ENCODE data around the gene BTBD1. TPM values are rescaled to one million over a fixed set of nuclear protein-coding genes. Genes with fewer than 3 reads are reported as not detected.

The BTBD1 gene
- total RNA-seq, 1 experiment from 2014 or later = 80.0 TPM

GRCh38 chr15:83112233-83112955 lies 45.3 kb upstream of the BTBD1 start (continued):
- no peak for TF ChIP-seq YY1 (IDR thresholded peaks at IDR 0.05; ENCODE audit: extremely low read depth, insufficient replicate concordance, low read depth, low read length)
- TF ChIP-seq, protein P1, sequence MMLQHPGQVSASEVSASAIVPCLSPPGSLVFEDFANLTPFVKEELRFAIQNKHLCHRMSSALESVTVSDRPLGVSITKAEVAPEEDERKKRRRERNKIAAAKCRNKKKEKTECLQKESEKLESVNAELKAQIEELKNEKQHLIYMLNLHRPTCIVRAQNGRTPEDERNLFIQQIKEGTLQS (IDR thresholded peaks at IDR 0.05) = no peak
- TF ChIP-seq, protein P2, sequence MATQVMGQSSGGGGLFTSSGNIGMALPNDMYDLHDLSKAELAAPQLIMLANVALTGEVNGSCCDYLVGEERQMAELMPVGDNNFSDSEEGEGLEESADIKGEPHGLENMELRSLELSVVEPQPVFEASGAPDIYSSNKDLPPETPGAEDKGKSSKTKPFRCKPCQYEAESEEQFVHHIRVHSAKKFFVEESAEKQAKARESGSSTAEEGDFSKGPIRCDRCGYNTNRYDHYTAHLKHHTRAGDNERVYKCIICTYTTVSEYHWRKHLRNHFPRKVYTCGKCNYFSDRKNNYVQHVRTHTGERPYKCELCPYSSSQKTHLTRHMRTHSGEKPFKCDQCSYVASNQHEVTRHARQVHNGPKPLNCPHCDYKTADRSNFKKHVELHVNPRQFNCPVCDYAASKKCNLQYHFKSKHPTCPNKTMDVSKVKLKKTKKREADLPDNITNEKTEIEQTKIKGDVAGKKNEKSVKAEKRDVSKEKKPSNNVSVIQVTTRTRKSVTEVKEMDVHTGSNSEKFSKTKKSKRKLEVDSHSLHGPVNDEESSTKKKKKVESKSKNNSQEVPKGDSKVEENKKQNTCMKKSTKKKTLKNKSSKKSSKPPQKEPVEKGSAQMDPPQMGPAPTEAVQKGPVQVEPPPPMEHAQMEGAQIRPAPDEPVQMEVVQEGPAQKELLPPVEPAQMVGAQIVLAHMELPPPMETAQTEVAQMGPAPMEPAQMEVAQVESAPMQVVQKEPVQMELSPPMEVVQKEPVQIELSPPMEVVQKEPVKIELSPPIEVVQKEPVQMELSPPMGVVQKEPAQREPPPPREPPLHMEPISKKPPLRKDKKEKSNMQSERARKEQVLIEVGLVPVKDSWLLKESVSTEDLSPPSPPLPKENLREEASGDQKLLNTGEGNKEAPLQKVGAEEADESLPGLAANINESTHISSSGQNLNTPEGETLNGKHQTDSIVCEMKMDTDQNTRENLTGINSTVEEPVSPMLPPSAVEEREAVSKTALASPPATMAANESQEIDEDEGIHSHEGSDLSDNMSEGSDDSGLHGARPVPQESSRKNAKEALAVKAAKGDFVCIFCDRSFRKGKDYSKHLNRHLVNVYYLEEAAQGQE (IDR thresholded peaks at IDR 0.05; ENCODE audit: low read depth) = no peak
- no peak for TF ChIP-seq POLR2A (IDR thresholded peaks at IDR 0.05; ENCODE audit: borderline replicate concordance, extremely low read depth, insufficient read depth, insufficient read length)
- TF ChIP-seq FOSL1 (IDR thresholded peaks at IDR 0.05; ENCODE audit: low read depth) = no peak
- TF ChIP-seq CBX3 (IDR thresholded peaks at IDR 0.05; ENCODE audit: low read depth) = no peak
- no peak for TF ChIP-seq SIN3A (IDR thresholded peaks at IDR 0.05; ENCODE audit: low read depth)
- no peak for TF ChIP-seq EZH2phosphoT487 (IDR thresholded peaks at IDR 0.05; ENCODE audit: borderline replicate concordance)

DNA sequence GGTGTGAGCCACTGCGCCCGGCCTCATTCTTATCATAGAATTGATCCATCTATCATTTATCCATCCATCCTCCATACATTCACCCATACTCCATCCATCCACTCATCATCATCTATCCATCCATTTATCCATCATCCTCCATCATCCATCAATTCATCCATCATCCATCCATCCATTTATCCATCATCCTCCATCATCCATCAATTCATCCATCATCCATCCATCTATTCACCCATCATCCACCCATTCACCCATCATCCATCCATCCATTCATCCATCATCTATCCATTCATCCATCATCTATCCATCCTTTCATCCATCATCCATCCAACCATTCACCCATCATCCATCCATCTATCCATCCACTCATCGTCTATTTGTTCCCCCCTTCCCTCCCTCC lies 44.1 kb upstream of the BTBD1 start:
- CTCF ChIA-PET = no interaction called here
- ATAC-seq = no peak
- Histone ChIP-seq H3K27ac (ENCODE audit: low read depth, low read length) (no peak overlapping the region), H3K9me3 (ENCODE audit: control insufficient read depth in 1 of 2, insufficient read depth in 1 of 2, low read depth in 1 of 2, low read length in 2 of 2) (no peaks in the 10 kb centered on the region), H3K4me2 (ENCODE audit: low read length) (no peak overlapping the region), H3K4me3 (replicated peaks in 1 of 2; ENCODE audit: low read depth in 1 of 2, low read length in 2 of 2) (no peak overlapping the region), H3K9me2 (ENCODE audit: insufficient read depth) (no peaks in the 10 kb centered on the region), H3K27me3 (ENCODE audit: insufficient read depth, low read length) (no peaks in the 10 kb centered on the region; the same call in 1 of the 2 replicates), H3K4me1 (ENCODE audit: control insufficient read depth in 1 of 2, insufficient read depth in 2 of 2, low read length in 2 of 2) (no peaks in the 10 kb centered on the region), H3K9ac (ENCODE audit: low read length) (no peak overlapping the region), H3K36me3 (ENCODE audit: control insufficient read depth in 1 of 2, insufficient read depth in 2 of 2, low read length in 2 of 2) (no peaks in the 10 kb centered on the region), H2AFZ (ENCODE audit: low read depth, low read length, poor library complexity, severe bottlenecking) (no peak overlapping the region), H3K79me2 (ENCODE audit: insufficient read depth, low read length) (no peaks in the 10 kb centered on the region), H4K20me1 (ENCODE audit: insufficient read depth) (no peaks in the 10 kb centered on the region)
- no TSS peak for BruUV-seq (replicated peaks)
- POLR2A ChIA-PET = no interaction called here
- intact Hi-C loops (cut with micrococcal nuclease) = no loop called here
- no peak for DNase-seq (ENCODE audit: low read depth, low spot score)
- RAD21 ChIA-PET (ENCODE audit: low non-redundant PET in 1 of 2, low total read pairs in 2 of 2, uncharacterized antibody in 2 of 2, unreplicated experiment in 2 of 2) = no interaction called here
- TF ChIP-seq, protein P2 (IDR thresholded peaks at IDR 0.05; ENCODE audit: low read depth) = no peak
- TF ChIP-seq POLR2AphosphoS5 (IDR thresholded peaks at IDR 0.05; ENCODE audit: low read depth, low read length) (no peak), CEBPB (IDR thresholded peaks at IDR 0.05; ENCODE audit: low read depth) (no peak), POLR2A (IDR thresholded peaks at IDR 0.05; ENCODE audit: borderline replicate concordance, extremely low read depth, insufficient read depth, insufficient read length) (no peak), SIN3A (IDR thresholded peaks at IDR 0.05; ENCODE audit: low read depth) (no peak), SP1 (IDR thresholded peaks at IDR 0.05; ENCODE audit: low read depth) (no peak), ELF1 (IDR thresholded peaks at IDR 0.05; ENCODE audit: borderline replicate concordance, low read depth) (no peak), CBX3 (IDR thresholded peaks at IDR 0.05; ENCODE audit: low read depth) (no peak), ZNF274 (IDR thresholded peaks at IDR 0.05; ENCODE audit: low read depth, low read length) (no peak), EGR1 (IDR thresholded peaks at IDR 0.05; ENCODE audit: low read depth) (no peak), TCF7L2 (IDR thresholded peaks at IDR 0.05; ENCODE audit: borderline replicate concordance, extremely low read depth, insufficient read depth, insufficient read length) (no peak)
- TF ChIP-seq, protein P3, sequence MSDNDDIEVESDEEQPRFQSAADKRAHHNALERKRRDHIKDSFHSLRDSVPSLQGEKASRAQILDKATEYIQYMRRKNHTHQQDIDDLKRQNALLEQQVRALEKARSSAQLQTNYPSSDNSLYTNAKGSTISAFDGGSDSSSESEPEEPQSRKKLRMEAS (IDR thresholded peaks at IDR 0.05) = no peak

Measured in HCT116 (cell line).